ENCODE measurements around the gene MAGIX. TPM values are rescaled to one million over a fixed set of nuclear protein-coding genes. Genes with fewer than 3 reads are reported as not detected.

Gene MAGIX
- total and polyA plus RNA-seq, 2 experiments from 2014 or later = 0.66 to 0.83 TPM

DNA sequence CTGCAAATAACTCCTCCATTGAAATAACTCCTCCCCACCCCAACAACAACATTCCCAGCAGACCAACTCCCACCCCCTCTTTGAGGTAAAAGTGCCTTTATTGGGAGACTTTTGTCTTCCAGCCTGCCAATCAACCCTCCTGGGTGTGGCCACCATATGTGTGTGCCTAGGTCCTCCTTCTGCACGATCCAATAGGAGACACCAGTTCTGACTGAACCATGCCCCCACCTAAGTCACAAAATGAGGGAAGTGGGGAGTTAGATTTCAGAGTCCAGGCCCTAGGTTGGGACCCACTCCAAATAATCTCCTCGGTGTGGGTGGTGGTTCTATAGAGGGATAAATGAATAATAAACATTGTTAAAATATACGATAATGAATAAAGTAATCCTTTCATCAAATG, 12.2 kb downstream of the MAGIX start:
- ATAC-seq = peak; percentile 36
- no peaks in the 10 kb centered on the region; the same call in 2 of the 3 replicates for H3K9me3 Mint-ChIP-seq

GRCh38 chrX:49175435-49176274, 13.1 kb downstream of the MAGIX start:
- no peak overlapping the region for H3K4me2 ChIP-seq
- H3K9me3 Mint-ChIP-seq = no peaks in the 10 kb centered on the region; the same call in 2 of the 3 replicates
- no peak for ATAC-seq

More for the DNA sequence above, 12.2 kb downstream of the MAGIX start:
- Mint-ChIP-seq H3K36me3 (ENCODE audit: low read depth) (peaks cover 22% of the 10 kb centered on the region), H3K4me1 (peaks cover 14% of the 10 kb centered on the region), H3K27ac (no peak overlapping the region), H3K27me3 (ENCODE audit: insufficient read depth, low read depth, poor library complexity) (peaks cover 17% of the 10 kb centered on the region), H3K4me3 (no peak overlapping the region)
- H3F3A ChIP-seq (replicated peaks; ENCODE audit: low read depth) = no peaks in the 10 kb centered on the region
- H3K9me2 ChIP-seq (ENCODE audit: insufficient read depth) = no peaks in the 10 kb centered on the region
- no peaks in the 10 kb centered on the region for H4K20me1 ChIP-seq (replicated peaks; ENCODE audit: insufficient read depth)
- no peak overlapping the region for H3K27ac ChIP-seq (ENCODE audit: low read depth)
- DNase-seq (ENCODE audit: low spot score) = no peak
- H3K27me3 ChIP-seq (ENCODE audit: insufficient read depth) = peaks cover 37% of the 10 kb centered on the region
- no peak overlapping the region for H2AFZ ChIP-seq
- no peak overlapping the region for H3K4me2 ChIP-seq
- TF ChIP-seq STAT1 (IDR thresholded peaks at IDR 0.05; ENCODE audit: unreplicated experiment) (no peak), EZH2 (IDR thresholded peaks at IDR 0.05; ENCODE audit: low read depth, unreplicated experiment) (no peak), ZNF331 (CRISPR knock-in tag; IDR thresholded peaks at IDR 0.05; ENCODE audit: low read depth) (no peak), CREB1 (CRISPR knock-in tag; IDR thresholded peaks at IDR 0.05; ENCODE audit: low read depth) (no peak)
- H3K4me3 ChIP-seq = no peak overlapping the region
- no peaks in the 10 kb centered on the region for H3K4me1 ChIP-seq (ENCODE audit: insufficient read depth)
- no peaks in the 10 kb centered on the region for H3K36me3 ChIP-seq (ENCODE audit: insufficient read depth)
- H3K79me2 ChIP-seq (replicated peaks; ENCODE audit: insufficient read depth) = no peaks in the 10 kb centered on the region

More at GRCh38 chrX:49175435-49176274, 13.1 kb downstream of the MAGIX start:
- H3K9me2 ChIP-seq (ENCODE audit: insufficient read depth) = no peaks in the 10 kb centered on the region
- TF ChIP-seq STAT1 (IDR thresholded peaks at IDR 0.05; ENCODE audit: unreplicated experiment) = no peak
- TF ChIP-seq NANOG (IDR thresholded peaks at IDR 0.05; ENCODE audit: borderline replicate concordance) = no peak
- TF ChIP-seq REST (IDR thresholded peaks at IDR 0.05; ENCODE audit: unreplicated experiment) = no peak
- TF ChIP-seq, protein P1, sequence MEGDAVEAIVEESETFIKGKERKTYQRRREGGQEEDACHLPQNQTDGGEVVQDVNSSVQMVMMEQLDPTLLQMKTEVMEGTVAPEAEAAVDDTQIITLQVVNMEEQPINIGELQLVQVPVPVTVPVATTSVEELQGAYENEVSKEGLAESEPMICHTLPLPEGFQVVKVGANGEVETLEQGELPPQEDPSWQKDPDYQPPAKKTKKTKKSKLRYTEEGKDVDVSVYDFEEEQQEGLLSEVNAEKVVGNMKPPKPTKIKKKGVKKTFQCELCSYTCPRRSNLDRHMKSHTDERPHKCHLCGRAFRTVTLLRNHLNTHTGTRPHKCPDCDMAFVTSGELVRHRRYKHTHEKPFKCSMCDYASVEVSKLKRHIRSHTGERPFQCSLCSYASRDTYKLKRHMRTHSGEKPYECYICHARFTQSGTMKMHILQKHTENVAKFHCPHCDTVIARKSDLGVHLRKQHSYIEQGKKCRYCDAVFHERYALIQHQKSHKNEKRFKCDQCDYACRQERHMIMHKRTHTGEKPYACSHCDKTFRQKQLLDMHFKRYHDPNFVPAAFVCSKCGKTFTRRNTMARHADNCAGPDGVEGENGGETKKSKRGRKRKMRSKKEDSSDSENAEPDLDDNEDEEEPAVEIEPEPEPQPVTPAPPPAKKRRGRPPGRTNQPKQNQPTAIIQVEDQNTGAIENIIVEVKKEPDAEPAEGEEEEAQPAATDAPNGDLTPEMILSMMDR (conservative IDR thresholded peaks at IDR 0.05; ENCODE audit: low read depth in 2 of 2) = peak in 1 of 2 experiments; percentile 22; a peak in 2 of 4 replicates
- H3F3A ChIP-seq (replicated peaks; ENCODE audit: low read depth) = no peaks in the 10 kb centered on the region
- no peak overlapping the region for H3K27ac ChIP-seq (ENCODE audit: low read depth)
- Mint-ChIP-seq H3K27me3 (ENCODE audit: insufficient read depth, low read depth, poor library complexity) (peaks cover 17% of the 10 kb centered on the region), H3K27ac (no peak overlapping the region), H3K36me3 (ENCODE audit: low read depth) (peaks cover 29% of the 10 kb centered on the region), H3K4me1 (peaks cover 14% of the 10 kb centered on the region), H3K4me3 (no peak overlapping the region)
- H3K79me2 ChIP-seq (replicated peaks; ENCODE audit: insufficient read depth) = no peaks in the 10 kb centered on the region
- H3K27me3 ChIP-seq (ENCODE audit: insufficient read depth) = peaks cover 29% of the 10 kb centered on the region
- H4K20me1 ChIP-seq (replicated peaks; ENCODE audit: insufficient read depth) = no peaks in the 10 kb centered on the region
- DNase-seq (ENCODE audit: low spot score) = no peak
- no peak overlapping the region for H3K4me3 ChIP-seq
- no peaks in the 10 kb centered on the region for H3K36me3 ChIP-seq (ENCODE audit: insufficient read depth)
- H2AFZ ChIP-seq = no peak overlapping the region
- H3K4me1 ChIP-seq (ENCODE audit: insufficient read depth) = no peaks in the 10 kb centered on the region
